Stimulated activated CD4-positive, alpha-beta T cell treated with anti-CD3 and anti-CD28 coated beads, Interleukin-4, amount 100 ng/mL, for 4 hours (primary cell): ENCODE results near the gene HTR3A.
"Not testable (repeated sequence)": the region's sequence is repeated elsewhere in the genome, so short reads cannot be mapped to it uniquely, and the experiment has no call there.

ENCODE experiments used
- DNase-seq, 2 experiments: peaks; one replicate each; pipeline ENCODE4 v3.0.0-alpha.2; 2020

Gene HTR3A

DNA sequence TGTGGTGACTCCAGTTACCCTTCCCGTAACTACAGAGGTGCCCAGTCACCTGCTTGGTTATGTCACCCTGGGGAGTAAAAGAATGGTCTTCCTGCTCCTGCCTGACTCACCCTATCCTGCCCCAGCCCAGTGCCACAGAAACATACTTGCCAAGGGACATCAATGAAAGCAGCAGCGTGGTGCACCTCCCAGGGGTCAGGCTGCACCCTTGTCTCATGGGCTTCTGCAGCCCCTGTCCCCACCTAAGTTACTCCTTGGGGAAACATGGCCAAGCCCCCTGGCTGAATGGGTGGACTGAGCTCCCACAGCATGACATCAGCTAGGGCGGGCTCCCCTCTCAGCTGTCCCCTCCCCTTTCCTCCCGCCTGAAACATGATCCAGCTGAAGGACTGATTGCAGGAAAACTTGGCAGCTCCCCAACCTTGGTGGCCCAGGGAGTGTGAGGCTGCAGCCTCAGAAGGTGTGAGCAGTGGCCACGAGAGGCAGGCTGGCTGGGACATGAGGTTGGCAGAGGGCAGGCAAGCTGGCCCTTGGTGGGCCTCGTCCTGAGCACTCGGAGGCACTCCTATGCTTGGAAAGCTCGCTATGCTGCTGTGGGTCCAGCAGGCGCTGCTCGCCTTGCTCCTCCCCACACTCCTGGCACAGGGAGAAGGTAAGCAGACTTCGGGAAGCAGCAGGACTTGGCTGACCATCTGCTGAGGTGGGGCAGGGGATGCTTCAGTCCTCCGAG, at the start of gene HTR3A:
Gene HTR3A, plus strand, starts transcription at position 368 of the 730 bp plus-strand sequence. Its CDS starts 218 bp downstream, at position 586.
- DNase-seq: no peak

DNA sequence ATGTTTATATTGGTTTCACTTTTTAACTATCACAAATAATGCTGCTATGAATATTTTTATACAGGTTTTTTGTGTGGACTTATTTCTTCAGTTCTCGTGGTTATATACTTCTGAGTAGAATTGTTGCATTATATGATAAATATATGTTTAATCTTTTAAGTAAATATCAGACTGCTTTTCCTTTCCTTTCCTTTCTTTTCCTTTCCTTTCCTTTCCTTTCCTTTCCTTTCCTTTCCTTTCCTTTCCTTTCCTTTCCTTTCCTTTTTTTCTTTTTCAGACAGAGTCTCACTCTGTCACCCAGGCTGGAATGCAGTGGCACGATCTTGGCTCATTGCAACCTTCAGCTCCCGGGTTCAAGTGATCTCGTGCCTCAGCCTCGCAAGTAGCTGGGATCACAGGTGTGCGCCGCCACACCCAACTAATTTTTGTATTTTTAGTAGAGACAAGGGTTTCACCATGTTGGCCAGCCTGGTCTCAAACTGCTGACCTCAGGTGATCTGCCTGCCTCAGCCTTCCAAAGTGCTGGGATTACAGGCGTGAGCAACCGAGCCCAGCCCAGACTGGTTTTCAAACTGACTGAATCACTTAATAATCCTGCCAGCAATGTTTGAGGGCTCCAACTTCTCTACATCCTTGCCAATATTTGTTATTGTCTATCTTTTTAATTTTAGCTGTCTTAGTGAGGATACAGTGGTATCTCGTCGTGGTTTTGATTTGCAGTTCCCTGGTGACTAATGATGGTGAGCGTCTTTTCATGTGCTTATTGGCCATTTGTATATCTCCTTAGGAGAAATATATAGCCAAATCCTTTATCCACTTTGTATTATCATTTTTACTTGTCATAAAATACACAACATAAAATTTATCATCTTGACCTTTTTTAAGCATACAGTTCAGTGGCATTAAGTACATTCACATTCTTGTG, 48.4 kb upstream of the HTR3A start:
- no peak for DNase-seq

DNA sequence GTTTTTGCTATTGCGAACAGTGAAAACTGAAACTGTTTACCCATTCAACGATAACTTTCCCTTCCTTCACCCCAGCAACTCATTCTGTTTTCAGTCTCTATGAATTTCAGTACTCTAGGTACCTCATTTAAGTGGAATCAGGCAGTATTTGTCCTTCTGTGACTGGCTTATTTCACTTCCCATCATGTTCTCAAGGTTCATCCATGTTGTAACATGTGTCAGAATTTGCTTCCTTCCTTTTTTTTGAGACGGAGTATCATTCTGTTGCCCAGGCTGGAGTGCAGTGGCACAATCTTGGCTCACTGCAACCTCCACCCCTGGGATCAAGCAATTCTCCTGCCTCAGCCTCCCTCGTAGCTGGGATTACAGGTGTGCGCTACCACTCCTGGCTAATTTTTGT, 46.6 kb upstream of the HTR3A start:
- DNase-seq: no peak

DNA sequence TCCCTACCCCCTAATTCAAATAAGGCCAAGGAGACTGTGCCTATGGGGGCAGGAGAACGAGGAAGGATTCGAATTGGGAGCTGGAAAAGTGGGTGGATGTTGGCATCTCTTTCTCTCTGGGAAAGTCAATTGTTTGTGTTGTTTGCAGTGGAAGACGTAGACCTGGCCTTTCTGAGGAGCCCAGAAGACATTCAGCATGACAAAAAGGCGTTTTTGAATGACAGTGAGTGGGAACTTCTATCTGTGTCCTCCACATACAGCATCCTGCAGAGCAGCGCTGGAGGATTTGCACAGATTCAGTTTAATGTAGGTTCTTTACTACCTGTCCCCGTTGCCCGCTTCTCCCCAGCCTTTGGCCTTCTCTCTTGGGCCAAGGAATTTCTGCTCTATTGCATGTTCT, 42.1 kb upstream of the HTR3A start:
- no peak for DNase-seq

DNA sequence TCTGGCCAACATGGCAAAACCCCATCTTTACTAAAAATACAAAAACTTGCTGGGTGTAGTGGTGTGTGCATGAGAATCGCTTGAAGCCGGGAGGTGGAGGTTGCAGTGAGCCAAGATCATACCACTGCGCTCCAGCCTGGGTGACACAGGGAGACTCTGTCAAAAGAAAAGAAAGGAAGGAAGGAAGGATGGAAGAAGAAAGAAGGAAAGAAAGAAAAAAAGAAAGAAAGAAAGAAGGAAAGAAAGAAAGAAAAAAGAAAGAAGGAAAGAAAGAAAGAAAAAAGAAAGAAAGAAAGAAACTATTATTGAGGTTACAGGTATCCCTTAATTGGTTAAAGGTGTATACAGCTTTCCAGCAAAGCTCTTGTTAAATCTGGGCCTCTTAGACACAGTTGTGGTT, 40.7 kb upstream of the HTR3A start:
- not testable (repeated sequence) for DNase-seq

DNA sequence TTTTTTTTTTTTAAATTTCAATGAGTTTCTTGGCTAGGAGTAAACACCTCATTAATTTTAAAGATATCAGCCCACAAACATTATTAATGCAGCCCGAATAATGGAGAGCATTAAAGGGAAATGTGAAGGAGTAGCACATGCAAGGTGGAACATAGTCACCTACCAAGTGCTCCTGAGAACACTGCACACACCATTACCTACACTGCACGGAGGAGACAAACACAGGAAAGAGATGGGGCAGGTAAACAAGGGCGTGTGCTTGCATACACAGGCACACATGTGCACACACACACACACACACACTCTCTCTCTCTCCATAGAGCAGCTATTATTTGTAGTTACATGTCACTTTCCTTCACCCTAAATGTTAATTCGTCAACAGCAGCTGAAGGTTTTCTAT, 40.1 kb upstream of the HTR3A start:
- DNase-seq: no peak

DNA sequence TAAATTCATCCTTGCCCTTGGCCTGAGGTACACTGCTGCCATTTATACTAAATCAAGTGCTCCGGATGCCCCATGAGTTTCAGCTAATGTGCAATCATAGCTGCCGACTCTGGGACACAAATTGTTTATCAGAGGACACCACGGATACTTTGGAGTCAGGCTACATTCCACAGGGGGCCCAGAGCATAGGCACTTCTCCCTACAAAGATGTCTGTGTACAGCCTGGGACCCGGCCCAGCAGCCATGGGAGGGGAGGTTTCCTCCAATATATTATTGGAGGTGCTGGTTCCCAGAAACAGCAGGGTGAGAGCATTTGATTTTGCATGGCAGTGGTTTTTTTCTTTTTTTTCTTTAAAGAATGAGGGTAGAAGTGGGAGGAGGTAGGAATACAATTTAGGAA, 39.0 kb upstream of the HTR3A start:
- DNase-seq: no peak

DNA sequence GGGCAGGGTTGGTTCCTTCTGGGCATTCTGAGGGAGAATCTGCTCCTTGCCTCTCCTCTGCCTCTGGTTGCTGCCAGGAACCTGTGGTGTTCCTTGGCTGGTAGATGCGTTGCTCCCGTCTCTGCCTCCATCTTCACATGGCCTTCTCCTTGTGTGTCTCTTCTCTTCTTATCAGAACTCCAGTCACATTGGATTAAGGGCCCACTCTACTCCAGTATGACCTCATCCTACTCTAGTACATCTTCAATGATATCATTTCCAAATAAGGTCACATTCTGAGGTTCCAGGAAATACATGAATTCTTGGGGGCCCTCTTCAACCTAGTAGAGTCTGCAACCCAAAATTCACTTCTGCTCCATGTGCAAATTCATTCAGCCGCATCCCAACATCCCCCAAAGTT, 37.0 kb upstream of the HTR3A start:
- DNase-seq: no peak

- DNase-seq: no peak
These were observed 32.7 kb upstream of the HTR3A start for GRCh38 chr11:113942256-113942655.

DNA sequence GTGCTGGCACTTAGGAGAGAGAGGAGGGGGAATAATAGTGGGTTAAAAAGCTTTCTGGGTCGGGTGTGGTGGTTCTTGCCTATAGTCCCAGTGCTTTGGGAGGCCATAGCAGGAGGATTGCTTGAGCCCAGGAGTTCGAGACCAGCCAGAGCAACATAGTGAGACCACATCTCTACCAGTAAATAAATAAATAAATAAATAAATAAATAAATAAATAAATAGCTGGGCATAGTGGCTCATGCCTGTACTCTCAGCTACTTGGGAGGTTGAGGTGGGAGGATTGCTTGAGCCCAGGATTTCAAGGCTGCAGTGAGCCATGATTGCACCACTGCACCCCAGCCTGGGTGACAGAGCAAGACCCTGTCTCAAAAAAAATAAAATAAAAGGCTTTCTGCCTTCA, 28.7 kb upstream of the HTR3A start:
- DNase-seq: not testable (repeated sequence)

GRCh38 chr11:113947994-113948393, 26.9 kb upstream of the HTR3A start:
- no peak for DNase-seq

- DNase-seq: no peak
These were observed 25.0 kb upstream of the HTR3A start for GRCh38 chr11:113949891-113950290.

DNA sequence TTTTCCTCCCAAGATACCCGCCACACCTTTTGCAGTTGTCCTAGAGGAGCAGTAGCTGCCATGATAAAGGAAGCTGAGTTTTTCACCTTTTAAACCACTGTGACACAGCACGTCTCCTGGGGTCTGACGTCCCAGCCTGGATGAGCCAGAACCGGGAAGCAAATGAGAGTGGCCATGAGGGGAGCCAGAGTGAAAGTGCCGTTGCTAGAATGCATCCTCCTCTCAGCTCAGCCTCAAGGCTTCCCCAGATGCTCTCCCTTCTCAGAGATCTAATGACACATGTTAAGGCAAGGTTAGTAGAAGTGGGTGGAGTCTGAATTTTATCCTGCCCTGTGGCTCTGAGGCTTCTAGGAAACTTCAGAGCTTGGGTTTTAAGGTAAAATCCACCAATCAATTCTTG, 23.4 kb upstream of the HTR3A start:
- DNase-seq: no peak

GRCh38 chr11:113952070-113952469, 22.8 kb upstream of the HTR3A start:
- no peak for DNase-seq

DNA sequence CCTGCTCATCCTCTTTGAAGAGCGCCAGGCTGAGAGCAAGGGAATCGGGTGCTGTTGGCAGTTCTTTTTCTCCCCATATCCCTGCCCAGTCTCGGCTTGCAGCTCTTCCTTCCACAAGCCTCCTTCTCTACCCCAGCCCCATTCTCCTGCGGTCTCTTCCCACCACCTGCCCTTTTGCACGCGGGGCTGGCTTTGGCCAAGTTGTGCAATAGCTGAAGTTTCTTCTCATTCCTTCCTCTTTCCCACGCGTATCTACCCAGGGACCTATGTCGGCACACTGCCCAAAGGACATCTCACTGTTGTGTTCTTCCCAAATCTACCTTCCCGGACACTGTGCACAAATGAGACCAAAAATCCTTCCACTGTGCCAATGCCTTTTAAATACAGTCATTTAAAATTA, 22.3 kb upstream of the HTR3A start:
- no peak for DNase-seq

- no peak for DNase-seq
These were observed 20.7 kb upstream of the HTR3A start for GRCh38 chr11:113954235-113954634.

DNA sequence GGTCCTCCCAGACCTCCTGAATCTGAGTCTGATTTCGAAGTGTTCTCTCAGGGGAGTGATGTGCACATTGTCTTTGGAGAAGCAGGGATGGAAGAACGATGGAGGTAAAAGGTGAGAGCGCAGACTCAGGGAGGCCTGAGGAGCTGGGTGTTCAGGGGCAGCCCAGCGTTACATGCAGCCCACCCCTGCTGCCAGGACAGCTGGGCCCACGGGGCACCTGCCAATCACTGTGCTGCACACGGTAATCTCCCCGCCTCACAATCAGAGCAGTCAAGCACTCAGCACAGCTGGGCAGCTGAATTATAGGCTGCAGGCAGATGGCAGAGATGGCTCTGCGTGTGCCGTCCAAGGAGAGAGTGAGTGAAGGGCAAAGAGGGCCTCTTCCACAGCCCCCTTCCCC, 17.9 kb upstream of the HTR3A start:
- DNase-seq: no peak

DNA sequence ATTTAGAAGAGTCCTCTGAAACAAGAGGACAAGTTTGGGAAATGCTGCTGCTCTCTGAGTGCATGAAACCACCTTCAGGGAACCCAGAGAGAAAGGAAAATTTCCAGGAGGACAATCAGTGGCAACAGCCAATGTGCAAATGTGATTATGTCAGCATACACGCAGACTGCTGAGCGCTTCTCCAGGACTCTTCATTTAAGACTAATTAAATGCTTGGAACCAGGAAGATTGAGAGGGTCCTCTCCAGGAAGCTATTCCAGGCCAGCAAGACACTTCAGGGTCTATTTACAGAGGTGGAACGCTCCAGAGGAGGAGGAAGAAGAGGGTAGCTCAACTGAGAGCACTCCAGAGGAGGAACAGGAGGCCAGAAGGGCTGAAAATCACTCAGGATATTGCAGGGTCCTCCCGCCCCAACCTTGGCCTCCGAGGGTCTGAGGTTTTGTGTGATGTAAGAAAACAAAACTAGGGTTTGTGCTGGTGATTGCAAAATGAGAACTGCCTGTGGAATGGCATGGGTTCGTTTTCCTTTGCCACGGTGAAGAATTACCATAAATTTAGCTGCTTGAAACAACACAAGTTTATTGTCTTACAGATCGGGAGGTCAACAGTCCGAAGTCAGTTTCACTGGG, 14.1 kb upstream of the HTR3A start:
- DNase-seq: no peak

DNA sequence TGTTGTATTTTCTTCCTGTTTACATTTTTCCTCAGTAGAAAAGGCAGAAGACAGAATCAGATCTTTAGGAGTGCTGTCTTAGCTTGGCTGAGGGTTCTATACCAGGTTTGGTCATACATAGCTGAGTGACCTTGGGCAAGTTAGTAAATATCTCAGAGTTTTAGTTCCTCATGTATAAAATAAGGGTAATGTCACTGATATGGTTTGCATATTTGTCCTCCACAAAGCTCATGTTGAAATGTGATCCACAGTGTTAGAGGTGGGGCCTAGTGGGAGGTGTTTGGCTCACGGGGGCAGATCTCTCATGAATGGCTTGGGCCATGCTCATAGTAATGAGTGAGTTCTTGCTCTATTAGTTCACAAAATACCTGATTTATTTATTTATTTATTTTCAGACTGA, 7.5 kb upstream of the HTR3A start:
- DNase-seq: no peak

DNA sequence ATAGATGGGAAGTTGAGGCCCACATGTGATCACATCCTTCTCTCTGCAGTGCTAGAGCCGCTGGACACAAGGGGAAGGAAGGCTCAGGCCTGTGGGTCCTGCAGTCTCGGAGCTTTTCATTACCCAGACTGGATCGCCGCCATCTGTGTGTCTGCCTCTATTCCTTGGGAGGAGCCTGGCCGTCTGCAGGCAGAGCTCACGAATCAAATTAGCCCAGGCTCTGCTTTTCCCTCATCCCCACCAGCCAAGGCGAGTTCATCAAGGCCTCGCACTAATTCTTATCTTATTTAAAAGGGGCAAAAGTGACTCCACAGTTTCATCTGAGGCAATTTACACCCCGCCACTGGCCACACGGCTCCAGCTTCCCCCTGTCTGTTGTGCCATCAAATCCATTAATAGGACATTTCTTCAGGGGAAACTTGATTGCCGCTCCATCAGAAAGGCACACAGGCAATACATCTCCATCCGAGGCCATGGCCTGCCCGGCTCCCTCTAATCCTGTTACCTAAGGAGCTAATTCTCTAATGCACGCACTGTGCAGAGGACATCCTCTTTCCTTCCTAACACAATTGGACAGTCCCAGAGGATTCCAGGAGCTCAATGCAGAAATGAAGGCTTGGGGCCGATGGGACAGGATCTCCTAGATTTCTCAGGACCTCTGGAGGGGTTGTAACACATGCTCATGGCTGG, 3.3 kb upstream of the HTR3A start:
- DNase-seq: no peak

GRCh38 chr11:113977071-113977490, 2.2 kb downstream of the HTR3A start:
- no peak for DNase-seq

- no peak for DNase-seq
These were observed 2.8 kb downstream of the HTR3A start for GRCh38 chr11:113977701-113978100.

DNA sequence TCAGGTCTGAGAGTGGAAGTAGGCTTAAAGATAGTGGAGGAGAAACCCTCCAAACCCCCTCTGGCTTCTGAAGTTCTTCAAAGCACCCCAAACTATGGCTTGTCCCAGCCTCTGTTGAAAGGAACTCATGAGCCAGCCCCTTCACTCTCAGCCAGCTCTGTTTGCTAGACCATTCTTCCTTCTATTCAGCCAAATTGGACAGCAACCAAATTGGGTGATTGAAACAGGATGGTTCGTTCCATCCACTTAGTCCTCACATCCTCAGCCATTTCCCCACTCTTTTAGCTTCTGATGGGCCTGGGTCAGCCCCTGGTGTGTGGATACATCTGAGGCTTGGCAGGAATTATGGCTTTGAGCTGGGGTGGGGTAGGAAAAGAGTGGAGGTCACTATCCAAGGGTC, 4.5 kb downstream of the HTR3A start:
- DNase-seq: no peak
